A549 (cell line): ENCODE results near the gene DPM3. TPM values are rescaled to one million over a fixed set of nuclear protein-coding genes. Genes with fewer than 3 reads are reported as not detected.
"Not testable (repeated sequence)": the region's sequence is repeated elsewhere in the genome, so short reads cannot be mapped to it uniquely, and the experiment has no call there.

Experiments used
- ATAC-seq, 2 experiments: fragments of 200-7000 bp in 1 of 2; fragments of >200 bp in 1 of 2; cut with Nextera tagmentation in 1 of 2; cut with Tn5 transposase in 1 of 2; 3 replicates each; pipeline versions ENCODE4 v1.8.0 to v1.9.1; 2018 to 2020; ENCODE audit warnings: mild to moderate bottlenecking in 1 of 2, moderate library complexity in 1 of 2
- CTCF ChIA-PET: fragments of 300-600 bp; sonication (Branson Sonifier 250); formaldehyde crosslinking; extraction: SDS; loops from one replicate; lab custom pipeline; 2021; ENCODE audit warnings: antibody characterized with exemption, inconsistent platforms; lab: Yijun Ruan, JAX
- POLR2A ChIA-PET: fragments of 350-600 bp; formaldehyde crosslinking; extraction: SDS; loops from one replicate; lab custom pipeline; 2021; ENCODE audit warnings: antibody characterized with exemption, inconsistent platforms; lab: Yijun Ruan, JAX
- DNase-seq, 2 experiments: peaks; one replicate each; pipeline versions ENCODE4 v3.0.0 to v3.0.0-alpha.2; 2011 to 2016; ENCODE audit warnings: low read depth in 1 of 2, low spot score in 1 of 2
- FAIRE-seq: peaks from 2 replicates; lab custom pipeline; 2011; peaks lifted over from hg19 to GRCh38; lab: Jason Lieb, UNC
- H3K27ac ChIP-seq, 2 experiments: fragments of >200 bp; sonication (Bioruptor Twin); formaldehyde crosslinking; 3 replicates each; pipeline ENCODE4 v1.5.1; 2016 to 2017
- H3K4me1 ChIP-seq: fragments of >200 bp; sonication (Bioruptor Twin); formaldehyde crosslinking; 3 replicates; pipeline ENCODE4 v1.6.1; 2016
- H3K4me2 ChIP-seq: fragments of >200 bp; sonication (Bioruptor Twin); formaldehyde crosslinking; 3 replicates; pipeline ENCODE4 v1.6.1; 2016
- H3K4me3 ChIP-seq: fragments of >200 bp; sonication (Bioruptor Twin); formaldehyde crosslinking; 3 replicates; pipeline ENCODE4 v1.5.1; 2016
- H3K9me3 ChIP-seq: fragments of >200 bp; sonication (Bioruptor Twin); formaldehyde crosslinking; 3 replicates; pipeline ENCODE4 v1.6.1; 2016
- ATOH8 ChIP-seq: fragments of 250-450 bp; sonication (Bioruptor Pico); IDR thresholded peaks from 2 replicates; pipeline ENCODE4 v1.5.0; 2020; ENCODE audit warnings: low read depth, mild to moderate bottlenecking, moderate library complexity
- BCL3 ChIP-seq: fragments of >200 bp; sonication (Bioruptor Twin); formaldehyde crosslinking; IDR thresholded peaks from 3 replicates; pipeline ENCODE4 v1.6.1; 2016
- CBX8 ChIP-seq: fragments of 200-600 bp; sonication (generic); IDR thresholded peaks from 2 replicates; pipeline ENCODE4 v1.6.1; 2016
- CEBPB ChIP-seq, 2 experiments: fragments of >200 bp in 1 of 2; sonication (Bioruptor Twin) in 1 of 2; formaldehyde crosslinking in 1 of 2; IDR thresholded peaks; 2 replicates each; pipeline ENCODE4 v1.6.1; 2012 to 2016
- CTCF ChIP-seq: fragments of >200 bp; sonication (Bioruptor Twin); formaldehyde crosslinking; IDR thresholded peaks from 3 replicates; pipeline ENCODE4 v1.5.1; 2016
- EHMT2 ChIP-seq: fragments of 200-600 bp; sonication (generic); IDR thresholded peaks from 2 replicates; pipeline ENCODE4 v1.6.1; 2016; ENCODE audit warnings: antibody characterized with exemption, low read depth, mild to moderate bottlenecking, moderate library complexity
- ESRRA ChIP-seq: fragments of 150-350 bp; IDR thresholded peaks from 2 replicates; pipeline ENCODE4 v1.6.1; 2014; ENCODE audit warnings: mild to moderate bottlenecking, low read length, borderline replicate concordance
- FOXS1 ChIP-seq: fragments of 250-450 bp; sonication (Bioruptor Pico); IDR thresholded peaks from 2 replicates; pipeline ENCODE4 v1.5.0; 2020; ENCODE audit warnings: mild to moderate bottlenecking, moderate library complexity
- HES2 ChIP-seq: fragments of >200 bp; sonication (Bioruptor Twin); formaldehyde crosslinking; IDR thresholded peaks from 2 replicates; pipeline ENCODE4 v1.6.1; 2016
- JUNB ChIP-seq: fragments of >200 bp; sonication (Bioruptor Twin); formaldehyde crosslinking; IDR thresholded peaks from 2 replicates; pipeline ENCODE4 v1.6.1; 2016
- KDM5A ChIP-seq: fragments of 200-600 bp; sonication (generic); IDR thresholded peaks from 2 replicates; pipeline ENCODE4 v1.6.1; 2016; ENCODE audit warnings: antibody characterized with exemption, mild to moderate bottlenecking
- MYC ChIP-seq: IDR thresholded peaks from 2 replicates; pipeline ENCODE4 v1.6.1; 2012; ENCODE audit warnings: mild to moderate bottlenecking, inconsistent platforms, low read length, improper control_type of control experiment, borderline replicate concordance
- NFE2L2 ChIP-seq: fragments of 150-350 bp; conservative IDR thresholded peaks from 2 replicates; pipeline ENCODE4 v1.6.1; 2014; ENCODE audit warnings: low read length
- PBX3 ChIP-seq: IDR thresholded peaks from 2 replicates; pipeline ENCODE4 v1.6.1; 2012
- PHF8 ChIP-seq: fragments of 200-600 bp; sonication (generic); IDR thresholded peaks from 2 replicates; pipeline ENCODE4 v1.6.1; 2016; ENCODE audit warnings: low read depth, mild to moderate bottlenecking, antibody characterized with exemption, moderate library complexity, borderline replicate concordance
- POLR2A ChIP-seq: IDR thresholded peaks from 2 replicates; pipeline ENCODE4 v1.6.1; 2012; ENCODE audit warnings: mild to moderate bottlenecking, low read length
- POLR2AphosphoS2 ChIP-seq: conservative IDR thresholded peaks from 2 replicates; pipeline ENCODE4 v1.6.1; 2012; ENCODE audit warnings: low read length, improper control_type of control experiment, inconsistent platforms
- RAD21 ChIP-seq, 2 experiments: fragments of >200 bp in 1 of 2; sonication (Bioruptor Twin) in 1 of 2; formaldehyde crosslinking in 1 of 2; IDR thresholded peaks in 1 of 2; conservative IDR thresholded peaks in 1 of 2; 2 replicates in 1 of 2; 3 replicates in 1 of 2; pipeline ENCODE4 v1.6.1; 2012 to 2018; ENCODE audit warnings: inconsistent platforms in 1 of 2
- RARB ChIP-seq: fragments of 250-450 bp; sonication (Bioruptor Pico); IDR thresholded peaks from 2 replicates; pipeline ENCODE4 v1.8.0; 2021; ENCODE audit warnings: mild to moderate bottlenecking, moderate library complexity
- REST ChIP-seq: fragments of 200-600 bp; sonication (generic); IDR thresholded peaks from 2 replicates; pipeline ENCODE4 v1.6.1; 2016; ENCODE audit warnings: antibody characterized with exemption, mild to moderate bottlenecking, moderate library complexity
- SMC3 ChIP-seq: fragments of >200 bp; sonication (Bioruptor Twin); formaldehyde crosslinking; IDR thresholded peaks from 3 replicates; pipeline ENCODE4 v1.6.1; 2018; ENCODE audit warnings: inconsistent platforms
- SREBF2 ChIP-seq: fragments of 450-650 bp; IDR thresholded peaks from 2 replicates; pipeline ENCODE4 v1.6.1; 2014; ENCODE audit warnings: mild to moderate bottlenecking, moderate library complexity
- TFCP2L1 ChIP-seq: fragments of 250-450 bp; sonication (Bioruptor Pico); IDR thresholded peaks from 2 replicates; pipeline ENCODE4 v1.5.0; 2021; ENCODE audit warnings: mild to moderate bottlenecking
- TP53 ChIP-seq: fragments of 250-450 bp; sonication (Bioruptor Pico); IDR thresholded peaks from 2 replicates; pipeline ENCODE4 v1.5.0; 2021; ENCODE audit warnings: mild to moderate bottlenecking, moderate library complexity
- ZC3H11A ChIP-seq: fragments of 450-650 bp; IDR thresholded peaks from 2 replicates; pipeline ENCODE4 v1.6.1; 2014; ENCODE audit warnings: antibody characterized with exemption, mild to moderate bottlenecking
- WGBS: methylation state at CpG from one replicate; pipeline ENCODE4 v1.1.6; 2017; ENCODE audit errors: missing lambda C conversion rate; 5-methylcytosine and 5-hydroxymethylcytosine counted together
- polyA plus RNA-seq, 4 experiments: library from polyadenylated mRNA; depleted of rRNA in 3 of 4; stranded (reverse); fragments of >200 nt; fragmentation: RNase III in 1 of 4; extraction: RNeasy Plus Mini Kit Qiagen cat#74134 plus additional on column Dnase treatment in 1 of 4; gene quantifications; 2 replicates in 3 of 4; 3 replicates in 1 of 4; pipeline ENCODE4 v1.2.3, GENCODE V29; 2011 to 2017

Gene DPM3
- polyA plus RNA-seq, 2 of the 4 experiments (the other 2 are of a cell fraction), result 22.8 to 80.3 TPM

GRCh38 chr1:155118090-155118489 is 22.2 kb downstream of the DPM3 start:
- not testable (repeated sequence) for H3K4me2 ChIP-seq, FAIRE-seq, H3K4me3 ChIP-seq, H3K4me1 ChIP-seq, DNase-seq, ATAC-seq, H3K27ac ChIP-seq, H3K9me3 ChIP-seq
- ChIA-PET CTCF (interaction anchor here (0.6 to 5.0 kb wide), 7 partner anchors 9 to 57 kb away, joined by 3 to 39 read pairs (median 4); partner anchors contain the start of gene EFNA1), POLR2A (interaction anchor here (0.7 kb wide), 1 partner anchor 22 kb away, joined by 3 read pairs; no protein-coding TSS in a partner anchor)
- WGBS, result 80% methylated on average over 7 of the region's 7 CpGs

GRCh38 chr1:155117610-155118009 is 22.7 kb downstream of the DPM3 start:
- no peak for FAIRE-seq
- no peaks in the 10 kb centered on the region for H3K9me3 ChIP-seq
- H3K4me2 ChIP-seq, result no peak overlapping the region
- H3K4me3 ChIP-seq, result no peak overlapping the region
- ChIA-PET CTCF (interaction anchor here (0.8 to 5.0 kb wide), 7 partner anchors 10 to 57 kb away, joined by 3 to 39 read pairs (median 5); partner anchors contain the start of gene EFNA1), POLR2A (interaction anchor here (0.7 kb wide), 1 partner anchor 22 kb away, joined by 3 read pairs; no protein-coding TSS in a partner anchor)
- DNase-seq, result no peak
- WGBS, result 65% methylated on average over 4 of the region's 4 CpGs
- ATAC-seq, result no peak
- no peak for TF ChIP-seq HES2
- no peak for TF ChIP-seq POLR2A
- no peak for TF ChIP-seq TFCP2L1 (CRISPR knock-in tag)
- no peak for TF ChIP-seq CTCF
- TF ChIP-seq NFE2L2, result no peak
- no peak for TF ChIP-seq SREBF2
- no peak for TF ChIP-seq ATOH8 (CRISPR knock-in tag)
- TF ChIP-seq TP53 (CRISPR knock-in tag), result no peak
- no peak for TF ChIP-seq FOXS1
- TF ChIP-seq PBX3, result no peak
- no peak for TF ChIP-seq SMC3
- no peak for TF ChIP-seq BCL3
- TF ChIP-seq CBX8, result no peak
- no peak for TF ChIP-seq POLR2AphosphoS2
- TF ChIP-seq, all 56 proteins: peak for 0
- no peak overlapping the region for H3K27ac ChIP-seq
- H3K4me1 ChIP-seq, result no peaks in the 10 kb centered on the region

- Histone ChIP-seq H3K27ac (peak overlapping the region in 1 of 2 experiments; percentile 48; a peak in 2 of 6 replicates), H3K9me3 (no peaks in the 10 kb centered on the region), H3K4me1 (no peaks in the 10 kb centered on the region), H3K4me2 (no peak overlapping the region), H3K4me3 (no peak overlapping the region)
- ChIA-PET POLR2A (no interaction called here), CTCF (interaction anchor here (0.7 to 5.0 kb wide), 13 partner anchors 10 to 65 kb away, joined by 3 to 39 read pairs (median 5); partner anchors contain the start of genes ADAM15, EFNA1 and KRTCAP2)
- WGBS, result 54% methylated on average over 5 of the region's 5 CpGs
- no peak for FAIRE-seq
- DNase-seq, result no peak
- ATAC-seq, result no peak
- no peak for TF ChIP-seq MYC
- TF ChIP-seq PHF8, result no peak
- TF ChIP-seq JUNB, result no peak
- no peak for TF ChIP-seq POLR2A
- no peak for TF ChIP-seq RARB
- TF ChIP-seq TFCP2L1 (CRISPR knock-in tag), result no peak
- TF ChIP-seq CBX8, result no peak
- TF ChIP-seq KDM5A, result no peak
- no peak for TF ChIP-seq REST
- no peak for TF ChIP-seq ZC3H11A
- TF ChIP-seq EHMT2, result no peak
- no peak for TF ChIP-seq CEBPB (IDR thresholded peaks at IDR 0.05)
- no peak for TF ChIP-seq RAD21 (conservative IDR thresholded peaks at IDR 0.05 in 1 of 2, IDR thresholded peaks at IDR 0.05 in 1 of 2)
- no peak for TF ChIP-seq ESRRA
Measured at GRCh38 chr1:155116113-155116764, 24.1 kb downstream of the DPM3 start.
